Astrocyte (in vitro differentiated cells and primary cell): Measurements from ENCODE around the gene EHD1. TPM values are rescaled to one million over a fixed set of nuclear protein-coding genes. Genes with fewer than 3 reads are reported as not detected.

ENCODE experiments used
- DNase-seq: peaks from one replicate; pipeline ENCODE4 v3.0.0-alpha.2; 2010; ENCODE audit warnings: low read depth
- FAIRE-seq: peaks from 2 replicates; lab custom pipeline; 2011; peaks lifted over from hg19 to GRCh38; lab: Jason Lieb, UNC
- H2AFZ ChIP-seq: 2 replicates; pipeline ENCODE4 v1.6.0; 2012; ENCODE audit warnings: low read depth, low read length, inconsistent platforms
- H3K27ac ChIP-seq: 2 replicates; pipeline ENCODE4 v1.5.1; 2011; ENCODE audit warnings: low read depth, low read length, inconsistent platforms
- H3K27me3 ChIP-seq: 2 replicates; pipeline ENCODE4 v1.6.0; 2011; ENCODE audit warnings: low read length, inconsistent platforms; ENCODE audit not compliant: insufficient read depth
- H3K36me3 ChIP-seq: 2 replicates; pipeline ENCODE4 v1.5.1; 2011; ENCODE audit warnings: low read length, inconsistent platforms; ENCODE audit not compliant: insufficient read depth
- H3K4me1 ChIP-seq: 2 replicates; pipeline ENCODE4 v1.5.1; 2011; ENCODE audit warnings: low read length, inconsistent platforms; ENCODE audit not compliant: insufficient read depth
- H3K4me2 ChIP-seq: 2 replicates; pipeline ENCODE4 v1.6.0; 2012; ENCODE audit warnings: low read length, inconsistent platforms
- H3K4me3 ChIP-seq: 2 replicates; pipeline ENCODE4 v1.5.1; 2011; ENCODE audit warnings: low read depth, mild to moderate bottlenecking, low read length, inconsistent platforms; ENCODE audit not compliant: insufficient read depth
- H3K79me2 ChIP-seq: 2 replicates; pipeline ENCODE4 v1.6.0; 2012; ENCODE audit warnings: mild to moderate bottlenecking, low read length, inconsistent platforms; ENCODE audit not compliant: insufficient read depth
- H3K9ac ChIP-seq: 2 replicates; pipeline ENCODE4 v1.6.0; 2012; ENCODE audit warnings: mild to moderate bottlenecking, low read length, inconsistent platforms
- H3K9me3 ChIP-seq: 2 replicates; pipeline ENCODE4 v1.5.1; 2012; ENCODE audit warnings: low read depth, mild to moderate bottlenecking, low read length, inconsistent platforms; ENCODE audit not compliant: insufficient read depth
- H4K20me1 ChIP-seq: 2 replicates; pipeline ENCODE4 v1.6.0; 2012; ENCODE audit warnings: low read length, inconsistent platforms; ENCODE audit not compliant: insufficient read depth
- H3K27ac Mint-ChIP-seq: one replicate; pipeline ENCODE4 v1.8.0; 2021; ENCODE audit warnings: mild to moderate bottlenecking, mixed read lengths; ENCODE audit not compliant: unreplicated experiment
- H3K27me3 Mint-ChIP-seq: one replicate; pipeline ENCODE4 v1.8.0; 2021; ENCODE audit warnings: low read depth, mixed read lengths; ENCODE audit not compliant: unreplicated experiment
- H3K36me3 Mint-ChIP-seq: one replicate; pipeline ENCODE4 v1.8.0; 2021; ENCODE audit warnings: low read depth, mixed read lengths; ENCODE audit not compliant: unreplicated experiment
- H3K4me1 Mint-ChIP-seq: one replicate; pipeline ENCODE4 v1.8.0; 2021; ENCODE audit warnings: low read depth, mixed read lengths; ENCODE audit not compliant: unreplicated experiment
- H3K4me3 Mint-ChIP-seq: one replicate; pipeline ENCODE4 v1.8.0; 2021; ENCODE audit warnings: mild to moderate bottlenecking, moderate library complexity, mixed read lengths; ENCODE audit not compliant: unreplicated experiment
- H3K9me3 Mint-ChIP-seq: one replicate; pipeline ENCODE4 v1.8.0; 2021; ENCODE audit warnings: mild to moderate bottlenecking, mixed read lengths; ENCODE audit not compliant: unreplicated experiment
- EZH2 ChIP-seq: IDR thresholded peaks from 2 replicates; pipeline ENCODE4 v1.6.1; 2012; ENCODE audit warnings: mild to moderate bottlenecking, low read length, inconsistent platforms; ENCODE audit not compliant: insufficient read depth
- total RNA-seq: library from RNA; stranded (reverse); gene quantifications from 2 replicates; pipeline ENCODE4 v1.2.1, GENCODE V29; 2021
- TF ChIP-seq, protein P1 (sequence below): IDR thresholded peaks from 2 replicates; pipeline ENCODE4 v1.5.1; 2011; ENCODE audit warnings: low read depth, mild to moderate bottlenecking, inconsistent platforms, low read length, moderate library complexity; ENCODE audit not compliant: insufficient read depth

EHD1 gene
- total RNA-seq, 1 donor from 2014 or later, result 201 TPM

DNA sequence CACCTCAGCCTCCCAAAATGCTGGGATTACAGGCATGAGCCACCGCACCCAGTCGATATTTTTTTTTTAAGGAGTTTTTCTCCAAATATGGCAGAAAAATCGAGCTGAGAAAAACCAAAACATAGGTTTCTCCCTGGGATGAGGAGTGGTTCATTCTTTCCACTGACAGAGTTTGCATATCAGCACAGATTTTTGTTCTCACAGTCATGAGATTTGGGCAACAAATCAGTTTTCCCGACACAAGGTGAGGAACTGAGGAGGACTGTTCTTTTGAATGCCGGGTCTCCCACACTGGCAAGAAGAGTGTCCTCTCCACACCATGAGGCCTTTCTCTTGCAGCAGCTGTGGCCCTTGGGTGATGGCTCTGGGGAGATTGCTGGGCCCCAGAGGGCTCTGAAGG, 3.8 kb upstream of the EHD1 start:
- H3K4me1 ChIP-seq, result peaks cover 5% of the 10 kb centered on the region
- DNase-seq, result no peak
- Mint-ChIP-seq H3K4me1 (peaks cover 8% of the 10 kb centered on the region), H3K36me3 (no peaks in the 10 kb centered on the region), H3K27ac (no peak overlapping the region), H3K4me3 (no peak overlapping the region), H3K9me3 (no peaks in the 10 kb centered on the region), H3K27me3 (peaks cover 5% of the 10 kb centered on the region)
- H3K27ac ChIP-seq, result no peak overlapping the region
- no peak overlapping the region for H3K9ac ChIP-seq
- no peaks in the 10 kb centered on the region for H3K9me3 ChIP-seq
- H3K36me3 ChIP-seq, result no peaks in the 10 kb centered on the region
- H4K20me1 ChIP-seq, result peaks cover 10% of the 10 kb centered on the region
- no peak for FAIRE-seq
- H3K4me2 ChIP-seq, result no peak overlapping the region
- H3K79me2 ChIP-seq, result peaks cover 11% of the 10 kb centered on the region
- no peaks in the 10 kb centered on the region for H3K27me3 ChIP-seq
- no peak overlapping the region for H2AFZ ChIP-seq
- no peak for TF ChIP-seq EZH2
- TF ChIP-seq, protein P1, sequence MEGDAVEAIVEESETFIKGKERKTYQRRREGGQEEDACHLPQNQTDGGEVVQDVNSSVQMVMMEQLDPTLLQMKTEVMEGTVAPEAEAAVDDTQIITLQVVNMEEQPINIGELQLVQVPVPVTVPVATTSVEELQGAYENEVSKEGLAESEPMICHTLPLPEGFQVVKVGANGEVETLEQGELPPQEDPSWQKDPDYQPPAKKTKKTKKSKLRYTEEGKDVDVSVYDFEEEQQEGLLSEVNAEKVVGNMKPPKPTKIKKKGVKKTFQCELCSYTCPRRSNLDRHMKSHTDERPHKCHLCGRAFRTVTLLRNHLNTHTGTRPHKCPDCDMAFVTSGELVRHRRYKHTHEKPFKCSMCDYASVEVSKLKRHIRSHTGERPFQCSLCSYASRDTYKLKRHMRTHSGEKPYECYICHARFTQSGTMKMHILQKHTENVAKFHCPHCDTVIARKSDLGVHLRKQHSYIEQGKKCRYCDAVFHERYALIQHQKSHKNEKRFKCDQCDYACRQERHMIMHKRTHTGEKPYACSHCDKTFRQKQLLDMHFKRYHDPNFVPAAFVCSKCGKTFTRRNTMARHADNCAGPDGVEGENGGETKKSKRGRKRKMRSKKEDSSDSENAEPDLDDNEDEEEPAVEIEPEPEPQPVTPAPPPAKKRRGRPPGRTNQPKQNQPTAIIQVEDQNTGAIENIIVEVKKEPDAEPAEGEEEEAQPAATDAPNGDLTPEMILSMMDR, result no peak
- no peak overlapping the region for H3K4me3 ChIP-seq

GRCh38 chr11:64881476-64881875, 3.1 kb upstream of the EHD1 start:
- no peak overlapping the region for H3K4me3 Mint-ChIP-seq
- no peak overlapping the region for H3K4me2 ChIP-seq
- H4K20me1 ChIP-seq, result peaks cover 17% of the 10 kb centered on the region
- H2AFZ ChIP-seq, result no peak overlapping the region
- H3K27ac ChIP-seq, result no peak overlapping the region
- no peak overlapping the region for H3K4me3 ChIP-seq
- H3K9me3 Mint-ChIP-seq, result no peaks in the 10 kb centered on the region
- no peaks in the 10 kb centered on the region for H3K27me3 ChIP-seq
- no peaks in the 10 kb centered on the region for H3K9me3 ChIP-seq
- H3K9ac ChIP-seq, result no peak overlapping the region
- peaks cover 18% of the 10 kb centered on the region for H3K79me2 ChIP-seq
- peaks cover 5% of the 10 kb centered on the region for H3K27me3 Mint-ChIP-seq
- DNase-seq (no peak), FAIRE-seq (no peak)
- no peaks in the 10 kb centered on the region for H3K36me3 ChIP-seq
- H3K4me1 ChIP-seq, result peaks cover 9% of the 10 kb centered on the region
- TF ChIP-seq, protein P1, result no peak
- no peak for TF ChIP-seq EZH2
- peaks cover 5% of the 10 kb centered on the region for H3K36me3 Mint-ChIP-seq
- H3K4me1 Mint-ChIP-seq, result peaks cover 8% of the 10 kb centered on the region
- H3K27ac Mint-ChIP-seq, result no peak overlapping the region

DNA sequence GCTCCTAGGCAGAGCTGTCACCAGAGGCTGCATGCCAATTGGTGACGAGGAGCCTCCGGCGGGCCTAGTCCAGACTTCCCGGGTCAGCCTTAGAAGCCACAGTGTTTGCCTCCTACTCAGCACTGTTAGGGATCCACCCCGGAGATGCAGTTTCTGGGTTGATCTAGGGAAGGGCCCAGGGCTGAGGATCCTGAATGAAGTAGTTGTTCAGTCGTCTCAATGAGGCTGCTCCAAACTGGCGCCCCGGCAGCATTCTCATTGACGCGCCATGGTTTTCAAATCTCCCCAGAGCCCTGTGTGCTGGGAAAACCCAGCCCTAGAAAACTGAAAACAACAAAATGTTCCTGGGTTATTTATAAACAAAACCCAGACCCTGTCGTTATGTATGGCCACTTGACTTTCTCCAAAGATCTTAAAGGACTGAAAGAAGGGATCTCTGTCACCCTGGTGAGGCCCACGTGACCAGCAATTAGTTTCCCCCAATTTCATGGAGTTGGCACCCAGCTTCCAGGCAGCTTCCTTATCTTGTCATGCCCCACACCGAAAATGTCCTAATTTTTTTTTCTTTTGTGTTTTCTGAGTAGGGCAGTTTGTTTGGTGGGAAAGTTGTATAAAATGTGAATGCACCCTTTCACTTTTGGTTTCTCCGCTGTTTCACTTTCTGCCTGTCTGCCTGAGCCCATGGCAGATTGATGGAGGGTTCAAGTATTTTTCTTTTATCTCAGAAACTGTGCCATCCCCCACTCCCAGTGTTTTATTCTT, 2.0 kb upstream of the EHD1 start:
- Histone ChIP-seq H3K4me2 (no peak overlapping the region), H3K4me3 (no peak overlapping the region), H3K36me3 (no peaks in the 10 kb centered on the region), H3K9ac (no peak overlapping the region), H3K9me3 (no peaks in the 10 kb centered on the region), H2AFZ (no peak overlapping the region), H3K27ac (no peak overlapping the region), H3K27me3 (no peaks in the 10 kb centered on the region), H3K79me2 (peaks cover 29% of the 10 kb centered on the region), H4K20me1 (peaks cover 28% of the 10 kb centered on the region), H3K4me1 (peaks cover 20% of the 10 kb centered on the region)
- no peak overlapping the region for H3K27ac Mint-ChIP-seq
- FAIRE-seq (no peak), DNase-seq (no peak)
- H3K36me3 Mint-ChIP-seq, result peaks cover 12% of the 10 kb centered on the region
- H3K27me3 Mint-ChIP-seq, result peaks cover 5% of the 10 kb centered on the region
- TF ChIP-seq, protein P1, result no peak
- peak overlapping the region; percentile 34 for H3K4me3 Mint-ChIP-seq
- no peaks in the 10 kb centered on the region for H3K9me3 Mint-ChIP-seq
- H3K4me1 Mint-ChIP-seq, result peaks cover 10% of the 10 kb centered on the region
